Urothelium cell line (cell line): Measurements from ENCODE around the gene MAX.
"Not testable (repeated sequence)": the region's sequence is repeated elsewhere in the genome, so short reads cannot be mapped to it uniquely, and the experiment has no call there.

ENCODE experiments used
- DNase-seq: peaks from one replicate; pipeline ENCODE4 v3.0.0; 2011; ENCODE audit warnings: low spot score, mixed read lengths
- FAIRE-seq: peaks from 2 replicates; lab custom pipeline; 2011; peaks lifted over from hg19 to GRCh38; lab: Jason Lieb, UNC

The MAX gene

DNA sequence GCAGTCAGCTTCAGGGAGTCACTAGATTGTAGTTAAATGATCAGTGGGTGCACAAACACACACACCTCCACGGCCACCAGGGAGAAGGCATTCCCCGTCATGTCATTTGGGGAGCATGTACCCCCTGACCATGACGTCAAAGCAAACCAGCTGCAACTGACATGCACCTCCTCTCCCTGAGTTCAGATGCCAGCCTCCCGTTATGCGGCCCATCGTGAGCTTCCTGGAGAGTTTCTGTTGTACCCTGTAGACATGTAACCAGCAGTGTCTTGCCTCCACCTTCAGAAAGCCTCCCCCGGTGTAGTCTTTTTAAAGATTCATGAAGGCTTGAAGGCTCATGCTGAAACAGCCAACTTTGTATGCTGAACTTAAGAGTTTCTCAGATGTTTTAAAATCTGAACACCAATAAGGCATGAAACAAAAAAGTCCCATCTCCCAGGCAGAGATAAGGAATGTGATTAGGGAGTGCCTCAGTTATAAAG is 60.8 kb downstream of the MAX start:
- DNase-seq (no peak), FAIRE-seq (no peak)

DNA sequence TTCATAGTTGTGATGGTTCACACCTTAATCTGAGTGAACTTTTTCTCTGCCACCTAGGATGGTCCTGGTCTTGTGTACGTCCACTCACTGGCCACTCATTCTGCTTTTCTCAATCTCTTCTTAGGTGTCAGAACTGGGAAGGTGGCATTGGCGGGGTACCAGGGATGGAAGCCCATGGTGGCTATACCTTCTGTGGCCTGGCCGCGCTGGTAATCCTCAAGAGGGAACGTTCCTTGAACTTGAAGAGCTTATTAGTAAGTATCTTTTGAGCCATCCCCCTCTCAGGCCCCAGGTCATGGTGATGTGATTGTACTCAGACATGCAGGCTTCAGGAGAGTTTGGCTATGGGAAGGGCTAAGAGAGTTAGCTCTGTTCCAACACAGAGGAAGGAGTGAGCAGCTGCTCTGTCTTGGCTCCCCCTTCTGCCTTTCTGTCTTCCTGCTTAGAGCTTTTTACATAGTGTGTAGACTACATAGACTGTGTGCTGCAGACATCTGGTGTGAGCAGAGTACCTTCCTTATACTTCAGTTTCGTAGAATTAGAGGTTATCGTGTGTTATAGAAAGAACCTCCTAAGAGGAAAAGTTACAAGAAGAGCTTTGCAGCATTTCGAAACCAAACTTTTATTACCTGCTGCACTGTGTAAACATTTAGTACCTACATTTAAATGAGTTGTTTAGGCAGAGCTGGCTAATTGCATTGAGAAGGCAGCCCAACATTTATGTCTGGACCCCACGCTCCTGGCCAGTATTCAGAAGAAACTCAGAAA is 61.5 kb downstream of the MAX start:
- DNase-seq (no peak), FAIRE-seq (peak; percentile 40)

DNA sequence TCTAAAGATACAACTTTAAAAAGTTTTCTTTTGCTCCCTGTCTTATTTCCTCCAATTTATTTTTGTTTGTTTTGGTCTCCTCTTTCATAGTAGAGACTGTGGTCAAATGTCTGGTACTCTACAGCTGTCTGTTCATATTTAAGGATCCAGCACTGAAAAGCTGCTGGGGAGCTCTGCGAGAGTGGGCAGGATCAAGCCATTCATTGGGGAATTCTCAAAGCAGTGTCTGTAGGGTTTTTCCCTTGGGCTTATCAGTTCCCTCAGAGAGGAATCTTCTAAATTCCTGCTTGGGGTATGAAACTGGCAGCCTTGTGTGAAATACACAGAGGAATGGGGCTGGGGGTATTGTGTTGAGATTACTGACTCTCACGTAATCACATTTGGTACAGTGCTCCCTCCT is 63.4 kb downstream of the MAX start:
- no peak for FAIRE-seq
- no peak for DNase-seq

- DNase-seq (no peak), FAIRE-seq (no peak)
Observed at GRCh38 chr14:65035049-65035448, 67.3 kb downstream of the MAX start.

DNA sequence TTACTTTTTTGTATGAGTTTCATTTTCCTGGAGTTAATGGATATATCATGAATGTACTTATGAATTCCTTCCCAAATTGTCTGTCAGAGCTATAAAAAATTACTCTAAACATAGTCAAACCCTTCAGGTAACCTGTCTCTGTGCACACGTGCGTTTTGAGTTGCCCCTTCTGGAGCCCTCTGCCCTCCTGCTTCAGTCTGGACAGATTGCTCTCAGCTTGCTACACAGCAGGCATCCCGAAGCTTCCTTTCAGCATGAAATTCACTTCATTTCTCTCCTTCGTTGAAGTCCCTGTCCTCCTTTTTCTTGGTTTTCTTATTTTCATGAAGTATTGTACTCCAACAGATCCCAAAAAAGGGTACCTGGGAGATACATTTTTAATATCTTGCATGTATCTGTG is 68.3 kb downstream of the MAX start:
- no peak for DNase-seq
- FAIRE-seq = no peak

DNA sequence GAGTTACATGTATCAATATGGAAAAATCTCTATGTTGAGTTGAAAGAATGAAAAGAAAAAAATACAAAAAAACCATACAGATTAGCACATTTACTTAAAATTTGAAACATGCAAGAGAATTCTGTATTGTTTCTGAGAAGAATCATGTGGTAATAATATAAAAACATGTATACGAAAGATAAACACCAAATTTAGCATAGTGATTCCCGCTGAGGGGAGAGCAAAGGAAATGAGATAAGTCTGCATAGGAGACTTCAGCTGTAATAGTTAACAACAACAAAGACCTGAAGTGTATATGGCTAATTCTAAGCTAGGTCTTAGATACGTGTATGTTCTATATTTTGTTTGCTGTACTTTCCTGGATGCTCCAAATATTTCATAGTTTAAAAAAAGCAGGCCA is 69.1 kb downstream of the MAX start:
- DNase-seq = no peak
- FAIRE-seq = no peak

DNA sequence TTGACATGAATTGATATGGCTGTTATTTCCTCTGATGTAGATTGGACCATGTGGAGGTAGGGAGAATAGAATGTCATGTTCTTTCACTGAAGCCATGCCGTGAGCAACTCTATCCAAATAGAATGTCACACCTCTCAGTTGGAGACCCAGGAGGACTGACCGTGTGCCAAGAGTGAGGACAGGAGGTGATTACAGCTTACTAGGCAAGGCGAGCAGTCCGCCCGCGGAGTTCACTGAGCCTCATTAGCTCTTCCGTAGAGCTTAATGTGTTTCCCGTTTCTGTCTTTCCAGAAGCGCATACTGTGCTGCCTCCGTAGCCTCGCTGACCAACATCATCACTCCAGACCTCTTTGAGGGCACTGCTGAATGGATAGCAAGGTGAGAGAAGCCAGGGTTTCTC is 70.0 kb downstream of the MAX start:
- DNase-seq (no peak), FAIRE-seq (peak; percentile 65)

DNA sequence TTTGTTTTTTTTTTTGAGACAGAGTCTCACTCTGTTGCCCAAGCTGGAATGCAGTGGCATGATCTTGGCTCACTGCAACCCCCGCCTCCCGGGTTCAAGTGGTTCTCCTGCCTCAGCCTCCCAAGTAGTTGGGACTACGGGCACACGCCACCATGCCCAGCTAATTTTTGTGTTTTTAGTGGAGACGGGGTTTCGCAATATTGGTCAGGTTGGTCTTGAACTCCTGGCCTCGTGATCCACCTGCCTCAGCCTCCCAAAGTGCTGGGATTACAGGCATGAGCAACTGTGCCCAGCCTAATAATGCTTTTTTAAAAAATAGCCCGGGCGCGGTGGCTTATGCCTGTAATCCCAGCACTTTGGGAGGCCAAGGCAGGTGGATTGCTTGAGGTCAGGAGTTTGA is 71.0 kb downstream of the MAX start:
- FAIRE-seq = not testable (repeated sequence)

DNA sequence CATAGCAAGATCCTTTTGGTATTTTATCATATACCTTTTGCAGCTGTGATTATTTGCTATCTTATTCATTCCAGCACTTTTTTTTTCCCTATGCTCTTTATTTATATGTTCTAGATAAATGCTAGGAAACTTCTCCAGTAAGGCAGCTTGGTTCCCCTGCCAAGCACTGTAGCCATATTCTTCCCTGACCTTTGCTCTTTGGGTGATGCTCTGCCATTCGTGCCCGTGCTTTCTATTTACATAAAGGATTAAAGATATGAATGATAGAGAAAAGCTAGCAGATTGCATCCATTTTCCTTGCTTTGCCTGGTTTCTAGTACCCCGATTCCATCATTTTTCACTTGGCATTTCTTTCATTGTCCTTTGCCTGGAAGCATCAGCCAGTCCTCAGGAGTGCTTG is 73.4 kb downstream of the MAX start:
- no peak for DNase-seq
- no peak for FAIRE-seq

More for the DNA sequence above, 71.0 kb downstream of the MAX start:
- not testable (repeated sequence) for DNase-seq

GRCh38 chr14:65027127-65027799 is 75.1 kb downstream of the MAX start:
- FAIRE-seq = no peak
- DNase-seq = no peak

- DNase-seq (no peak), FAIRE-seq (no peak)
Observed at GRCh38 chr14:65026526-65026925, 75.8 kb downstream of the MAX start.

- no peak for FAIRE-seq
- no peak for DNase-seq
Observed at GRCh38 chr14:65025818-65026217, 76.5 kb downstream of the MAX start.
